Activated CD4-positive, CD25-positive, alpha-beta regulatory T cell treated with anti-CD3 and anti-CD28 coated beads, Interleukin-2, amount 50 U/mL, for 72 hours (primary cell): ENCODE results near the gene HOXA9.
A peak's percentile ranks its signal among the peaks of the same experiment; 100 is the strongest.

ENCODE experiments used
- DNase-seq: peaks from one replicate; pipeline ENCODE4 v3.0.0; 2021

Gene HOXA9

DNA sequence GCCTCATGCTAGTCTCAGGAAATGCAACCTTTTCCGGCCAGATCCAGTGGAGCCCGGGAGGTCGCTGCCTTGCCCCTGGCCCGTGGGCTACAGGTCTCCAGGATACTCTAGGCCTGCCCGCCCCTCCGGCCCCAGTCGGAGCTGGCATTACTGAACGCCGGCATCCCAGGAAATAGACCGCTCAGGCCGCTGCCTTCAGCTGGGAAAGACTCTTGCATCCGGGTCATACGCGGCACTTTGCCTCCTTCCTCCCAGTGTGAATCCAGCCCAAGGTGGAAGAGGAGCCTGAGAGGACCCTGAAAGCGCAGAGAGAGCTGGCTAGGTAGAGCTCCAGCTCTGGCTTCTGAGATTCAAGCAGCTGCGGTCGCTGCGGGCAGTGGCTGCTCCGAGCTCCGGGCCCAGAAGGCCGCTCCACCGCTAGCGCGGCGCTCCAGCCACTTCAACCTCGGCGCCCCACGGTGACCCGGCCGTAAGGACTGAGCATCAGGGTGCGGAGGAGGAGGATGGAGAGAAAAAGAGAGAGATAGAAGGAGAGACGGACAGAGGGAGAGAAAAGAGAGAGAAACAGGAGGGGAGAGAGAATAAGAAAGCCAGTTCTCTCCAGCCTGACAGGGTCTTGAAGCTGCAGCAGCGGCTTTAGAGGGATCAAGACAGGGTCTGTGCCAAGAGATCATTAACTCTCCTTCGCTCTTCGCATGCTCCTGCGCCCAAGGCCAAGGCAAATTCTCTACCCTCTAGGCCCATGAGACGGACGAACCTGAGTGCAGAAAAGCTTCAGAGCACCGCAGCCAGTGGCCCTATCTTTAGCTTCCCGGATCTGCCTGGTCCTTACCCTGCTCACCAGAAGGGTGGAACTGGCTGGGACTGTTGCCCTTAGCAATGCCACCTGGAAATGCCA lies 10.5 kb upstream of the HOXA9 start:
- no peak for DNase-seq

- DNase-seq = no peak
Observed at GRCh38 chr7:27174874-27175625, 9.7 kb upstream of the HOXA9 start.

- no peak for DNase-seq
Observed at GRCh38 chr7:27173956-27174873, 8.9 kb upstream of the HOXA9 start, which contains the start of gene HOXA10. HOXA10 (minus strand) TSS chr7:27174320; CDS start chr7:27174306, 14 bp downstream.

GRCh38 chr7:27173511-27173955 lies 8.2 kb upstream of the HOXA9 start:
- no peak for DNase-seq

DNA sequence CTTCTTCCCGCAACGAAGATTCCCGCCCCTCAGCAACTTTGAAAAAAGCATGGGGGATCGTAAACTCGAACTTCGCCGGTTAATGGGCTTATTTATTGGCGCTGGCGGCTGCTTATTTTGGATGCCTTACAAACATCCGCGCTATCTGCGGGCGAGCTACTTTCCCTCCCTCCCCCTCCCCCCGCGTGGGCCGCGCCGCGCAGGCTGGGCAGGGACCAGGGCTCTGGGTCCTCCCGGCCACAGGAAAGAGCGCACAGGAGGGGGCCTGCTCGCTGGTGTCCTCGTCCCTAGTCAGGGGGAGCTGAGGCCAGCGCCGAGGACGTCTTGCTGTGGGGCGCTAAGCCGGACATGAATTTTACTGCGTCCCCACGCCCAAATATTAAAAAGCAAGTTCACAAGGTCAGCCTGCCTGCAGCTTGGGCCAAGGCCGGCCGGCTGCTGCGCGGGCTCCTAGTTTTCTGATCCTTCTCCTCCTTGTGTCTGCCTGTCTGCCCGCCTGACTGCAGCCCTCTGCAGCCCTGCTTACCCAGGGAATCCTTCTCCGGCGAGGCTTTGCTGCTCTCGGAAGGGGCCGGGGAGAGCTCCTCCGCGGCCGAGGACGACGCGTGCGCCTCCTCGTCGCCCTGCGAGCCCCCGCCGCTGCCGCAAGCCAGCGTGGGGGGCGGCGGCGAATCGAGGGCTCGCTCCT lies 7.6 kb upstream of the HOXA9 start:
- peak; percentile 45 for DNase-seq

DNA sequence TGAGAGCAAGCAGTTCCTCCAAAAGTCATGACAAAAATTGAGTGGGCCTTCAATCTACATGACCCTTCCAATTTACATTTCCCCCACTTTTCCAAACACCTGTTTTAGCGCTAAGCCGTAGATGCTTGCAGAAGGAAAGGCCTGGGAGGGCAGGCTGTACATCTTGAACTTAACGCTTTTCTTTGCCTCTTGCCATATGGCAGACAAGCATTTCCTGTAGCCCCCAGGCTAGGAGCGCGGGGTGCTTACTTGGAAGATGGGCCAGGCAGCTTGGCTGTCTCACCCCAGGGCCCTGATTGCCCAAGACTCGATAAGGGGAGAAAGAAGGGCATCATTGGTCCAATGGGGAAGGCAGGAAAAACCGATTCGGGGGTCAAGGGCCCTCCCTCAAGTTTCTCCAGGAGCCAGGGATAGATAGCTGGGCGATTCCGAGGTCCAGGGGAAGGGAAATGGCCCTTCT lies 7.0 kb upstream of the HOXA9 start:
- DNase-seq = no peak

- peak; percentile 29 for DNase-seq
Observed at GRCh38 chr7:27171637-27172314, 6.4 kb upstream of the HOXA9 start.

- no peak for DNase-seq
Observed at GRCh38 chr7:27171325-27171636, 5.9 kb upstream of the HOXA9 start.

DNA sequence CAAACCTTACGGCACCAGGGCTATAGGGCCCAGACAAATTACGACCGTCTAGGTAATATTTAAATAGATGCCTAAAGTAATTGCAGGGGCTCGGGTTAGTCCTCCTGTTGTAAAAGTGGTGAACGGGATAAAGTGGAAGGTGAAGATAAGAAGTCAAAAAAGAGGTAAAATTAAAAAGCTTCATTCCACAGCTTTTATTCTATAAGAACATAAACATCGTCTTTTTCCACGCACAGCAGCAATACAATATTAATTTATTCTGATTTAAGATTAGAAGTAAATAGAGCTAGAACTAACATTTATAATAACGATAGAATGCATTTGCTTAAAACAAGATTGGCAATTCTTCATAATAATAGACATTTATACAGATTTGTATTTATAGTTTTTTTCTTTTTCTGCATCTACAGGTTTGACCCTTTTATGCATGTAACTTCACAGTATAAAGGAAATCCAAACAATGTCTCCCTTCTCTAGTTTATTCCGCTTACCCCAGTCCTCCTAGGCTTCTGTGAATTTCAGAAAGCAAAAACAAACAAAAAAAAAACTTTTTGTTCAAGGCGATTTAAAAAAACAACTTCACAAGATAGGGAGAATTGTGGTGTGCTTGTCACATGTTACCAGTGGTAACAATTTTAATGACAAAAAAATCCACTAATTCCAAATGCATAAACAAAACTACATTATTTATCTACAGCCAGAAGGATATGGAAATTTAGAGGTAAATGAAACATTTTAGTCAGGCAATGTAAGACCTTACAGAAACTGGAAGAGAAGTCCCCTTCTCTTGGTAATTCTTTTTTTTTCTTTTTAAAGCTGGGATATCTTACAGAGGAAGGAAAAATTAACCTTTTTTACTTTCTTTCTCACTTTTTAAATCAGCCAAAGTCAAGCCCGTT lies 5.3 kb upstream of the HOXA9 start:
- DNase-seq = no peak

- DNase-seq = peak; percentile 29
Observed at GRCh38 chr7:27169658-27170425, 4.5 kb upstream of the HOXA9 start.

- no peak for DNase-seq
Observed at GRCh38 chr7:27168265-27168947, 3.1 kb upstream of the HOXA9 start.

- no peak for DNase-seq
Observed at GRCh38 chr7:27167916-27168264, 2.6 kb upstream of the HOXA9 start.

DNA sequence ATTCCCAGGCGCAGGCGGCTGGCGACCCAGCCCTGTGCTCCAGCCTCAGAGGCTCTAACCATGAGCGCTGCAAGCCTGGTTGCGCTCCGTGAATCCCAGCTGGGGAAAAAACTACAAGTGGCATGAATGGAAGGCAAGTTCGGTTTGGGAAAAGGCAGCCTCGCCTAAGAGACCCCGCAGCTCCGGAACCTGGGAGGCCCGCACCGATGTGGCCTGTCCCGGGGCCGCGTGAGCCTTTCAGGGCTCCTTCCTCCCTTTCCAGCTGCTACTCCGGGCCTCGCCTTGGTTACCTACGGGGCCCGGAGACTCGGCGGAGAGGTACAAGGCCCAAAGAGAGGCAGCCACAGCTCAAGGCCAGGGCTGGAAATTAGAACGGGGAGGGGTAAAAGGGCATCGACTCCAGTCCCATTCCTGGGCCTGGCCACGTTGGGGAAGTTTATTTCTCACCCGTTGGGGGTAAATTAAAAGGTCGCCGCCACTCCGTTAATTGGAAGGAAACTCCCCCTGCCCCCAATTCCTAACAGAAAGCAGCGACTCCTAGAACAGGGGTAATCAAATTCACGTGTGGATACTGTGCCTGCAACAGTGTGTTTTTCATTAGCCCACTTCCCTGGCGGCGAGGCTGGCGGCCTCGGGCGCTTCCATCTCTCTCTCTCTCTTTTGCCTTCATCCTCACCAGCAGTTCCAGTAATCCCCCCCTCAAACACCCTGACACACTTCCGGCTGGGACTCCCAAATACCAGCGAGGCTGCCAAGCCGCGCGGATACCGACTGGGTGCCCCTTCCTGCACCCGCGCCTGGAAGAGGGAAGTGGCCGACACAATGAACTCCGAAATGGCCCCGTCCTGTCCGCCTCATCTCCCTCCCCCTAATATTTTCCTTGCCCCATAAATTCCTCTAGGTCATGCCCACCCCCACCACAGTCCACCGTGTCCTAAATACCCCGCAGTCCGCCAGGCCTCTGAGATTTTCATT lies 1.5 kb upstream of the HOXA9 start:
- peak; percentile 31 for DNase-seq

DNA sequence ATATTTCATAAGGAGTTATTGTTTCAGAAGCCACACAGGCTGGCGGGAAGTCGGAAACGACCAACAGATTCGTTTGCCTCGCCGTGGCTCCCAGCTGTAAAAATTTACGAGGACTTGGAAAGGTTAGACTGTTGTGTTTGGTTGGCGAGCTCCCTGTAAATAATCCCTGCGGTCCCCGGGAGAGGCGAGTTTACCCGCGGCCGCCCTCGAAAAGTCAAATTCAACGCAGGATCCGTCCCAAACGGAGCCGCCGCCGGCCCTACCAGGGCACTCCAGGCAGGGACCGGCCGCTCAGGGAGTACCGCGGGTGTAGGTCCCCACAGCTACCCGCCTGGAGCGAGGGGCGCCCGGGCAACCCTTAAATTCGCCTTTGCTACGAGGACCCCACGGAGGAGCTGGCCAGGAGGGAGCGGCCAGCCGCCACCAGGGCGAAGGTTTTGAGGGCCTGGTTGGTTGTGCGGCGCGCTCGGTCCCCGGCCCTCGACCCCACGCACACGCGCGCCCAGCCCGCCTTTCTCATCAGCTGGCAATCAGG lies 726 bp upstream of the HOXA9 start:
- peak; percentile 29 for DNase-seq

DNA sequence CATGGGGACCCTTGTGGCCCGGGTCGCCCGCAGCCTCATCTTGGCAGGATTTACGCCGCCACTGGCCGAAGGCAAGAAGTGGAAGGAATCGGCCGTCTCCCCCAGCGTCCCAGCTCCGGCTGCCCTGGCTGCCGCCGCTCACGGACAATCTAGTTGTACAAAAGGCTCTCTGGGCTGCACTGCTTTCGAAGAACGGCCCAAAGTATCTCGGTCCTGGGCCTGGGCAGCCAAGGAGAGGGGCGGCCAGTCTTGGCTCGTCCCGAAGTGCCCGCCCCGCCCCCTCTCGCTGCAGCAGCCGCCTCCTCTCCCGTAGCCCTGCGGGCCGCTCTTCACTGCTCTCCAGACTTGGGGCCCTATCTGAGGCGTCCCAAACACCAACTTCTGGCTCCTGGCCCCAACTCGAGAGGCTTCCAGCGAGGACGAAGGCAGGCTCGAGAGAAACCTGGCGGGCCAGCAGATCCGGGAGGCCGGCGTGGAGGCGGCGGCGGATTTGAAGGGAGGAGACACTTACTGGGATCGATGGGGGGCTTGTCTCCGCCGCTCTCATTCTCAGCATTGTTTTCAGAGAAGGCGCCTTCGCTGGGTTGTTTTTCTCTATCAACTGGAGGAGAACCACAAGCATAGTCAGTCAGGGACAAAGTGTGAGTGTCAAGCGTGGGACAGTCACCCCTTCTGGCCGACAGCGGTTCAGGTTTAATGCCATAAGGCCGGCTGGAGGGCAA lies 809 bp downstream of the HOXA9 start:
- peak; percentile 30 for DNase-seq

GRCh38 chr7:27164045-27164366 lies 1.3 kb downstream of the HOXA9 start:
- no peak for DNase-seq
